Upper lobe of right lung (tissue), 1 donor: Measurements from ENCODE around the gene COL4A4. TPM values are rescaled to one million over a fixed set of nuclear protein-coding genes. Genes with fewer than 3 reads are reported as not detected.

Source experiments
- ATAC-seq: fragments of 200-7000 bp; cut with Tn5 transposase; one replicate; pipeline ENCODE4 v1.9.1; 2020; ENCODE audit warnings: mild to moderate bottlenecking, moderate library complexity
- DNase-seq: peaks from one replicate; pipeline ENCODE4 v3.0.0-alpha.2; 2020
- H3K27ac ChIP-seq: fragments of 200-600 bp; one replicate; pipeline ENCODE4 v1.8.0; 2022
- H3K27me3 ChIP-seq: fragments of 200-600 bp; one replicate; pipeline ENCODE4 v1.8.0; 2022; ENCODE audit warnings: mild to moderate bottlenecking
- H3K36me3 ChIP-seq: fragments of 200-600 bp; one replicate; pipeline ENCODE4 v1.8.0; 2022
- H3K4me1 ChIP-seq: fragments of 200-600 bp; one replicate; pipeline ENCODE4 v1.8.0; 2022
- H3K4me3 ChIP-seq: fragments of 200-600 bp; one replicate; pipeline ENCODE4 v1.8.0; 2022; ENCODE audit warnings: mild to moderate bottlenecking
- H3K9me3 ChIP-seq: fragments of 200-600 bp; one replicate; pipeline ENCODE4 v1.8.0; 2022
- intact Hi-C: fragments of 100-400 bp; cut with DNase I; formaldehyde crosslinking; loops from one replicate; pipeline ENCODE4 v1.11.0; 2022
- total RNA-seq: library from RNA; stranded (reverse); fragmentation: NEBNext Ultra II Directional; extraction: Animal tissue kit (Norgen Biotek cat#: 25700); gene quantifications from one replicate; pipeline ENCODE4 v1.2.1, GENCODE V29; 2021
- TF ChIP-seq, protein P1 (sequence below): fragments of 200-600 bp; IDR thresholded peaks from one replicate; pipeline ENCODE4 v1.8.0; 2022; ENCODE audit warnings: antibody characterized with exemption
- donor health status: DM: no; HTN: yes; CAD: no; lungs with severe emphysema.

The COL4A4 gene
- total RNA-seq, 1 donor from 2014 or later, result 36.1 TPM

DNA sequence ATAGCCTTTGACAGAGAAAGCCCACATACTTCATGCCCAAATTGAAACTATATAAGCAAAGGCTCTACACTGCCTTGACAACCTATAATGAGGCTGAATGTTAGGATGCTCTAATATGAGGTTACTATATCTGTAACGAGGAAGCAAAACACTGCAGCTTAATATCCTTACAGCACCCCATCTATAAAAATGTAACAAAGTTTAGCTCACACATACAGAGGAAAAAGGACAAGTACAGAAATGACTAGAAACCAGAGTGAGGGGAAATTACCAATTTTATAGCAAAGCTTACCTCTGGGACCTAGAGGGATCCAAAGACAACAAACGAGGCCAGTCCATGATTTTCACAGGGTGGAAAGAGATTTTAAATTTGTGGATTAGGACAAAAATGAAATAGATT, 138.5 kb downstream of the COL4A4 start:
- DNase-seq (no peak), ATAC-seq (no peak)
- no peaks in the 10 kb centered on the region for H3K9me3 ChIP-seq
- H3K4me3 ChIP-seq, result no peak overlapping the region
- H3K4me1 ChIP-seq, result no peaks in the 10 kb centered on the region
- no peaks in the 10 kb centered on the region for H3K36me3 ChIP-seq
- intact Hi-C loops, result no loop called here
- H3K27ac ChIP-seq, result no peak overlapping the region
- no peaks in the 10 kb centered on the region for H3K27me3 ChIP-seq
- TF ChIP-seq, protein P1, sequence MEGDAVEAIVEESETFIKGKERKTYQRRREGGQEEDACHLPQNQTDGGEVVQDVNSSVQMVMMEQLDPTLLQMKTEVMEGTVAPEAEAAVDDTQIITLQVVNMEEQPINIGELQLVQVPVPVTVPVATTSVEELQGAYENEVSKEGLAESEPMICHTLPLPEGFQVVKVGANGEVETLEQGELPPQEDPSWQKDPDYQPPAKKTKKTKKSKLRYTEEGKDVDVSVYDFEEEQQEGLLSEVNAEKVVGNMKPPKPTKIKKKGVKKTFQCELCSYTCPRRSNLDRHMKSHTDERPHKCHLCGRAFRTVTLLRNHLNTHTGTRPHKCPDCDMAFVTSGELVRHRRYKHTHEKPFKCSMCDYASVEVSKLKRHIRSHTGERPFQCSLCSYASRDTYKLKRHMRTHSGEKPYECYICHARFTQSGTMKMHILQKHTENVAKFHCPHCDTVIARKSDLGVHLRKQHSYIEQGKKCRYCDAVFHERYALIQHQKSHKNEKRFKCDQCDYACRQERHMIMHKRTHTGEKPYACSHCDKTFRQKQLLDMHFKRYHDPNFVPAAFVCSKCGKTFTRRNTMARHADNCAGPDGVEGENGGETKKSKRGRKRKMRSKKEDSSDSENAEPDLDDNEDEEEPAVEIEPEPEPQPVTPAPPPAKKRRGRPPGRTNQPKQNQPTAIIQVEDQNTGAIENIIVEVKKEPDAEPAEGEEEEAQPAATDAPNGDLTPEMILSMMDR, result no peak

GRCh38 chr2:227022608-227023007, 141.4 kb downstream of the COL4A4 start:
- TF ChIP-seq, protein P1, result no peak
- ATAC-seq, result no peak
- H3K27ac ChIP-seq, result no peak overlapping the region

DNA sequence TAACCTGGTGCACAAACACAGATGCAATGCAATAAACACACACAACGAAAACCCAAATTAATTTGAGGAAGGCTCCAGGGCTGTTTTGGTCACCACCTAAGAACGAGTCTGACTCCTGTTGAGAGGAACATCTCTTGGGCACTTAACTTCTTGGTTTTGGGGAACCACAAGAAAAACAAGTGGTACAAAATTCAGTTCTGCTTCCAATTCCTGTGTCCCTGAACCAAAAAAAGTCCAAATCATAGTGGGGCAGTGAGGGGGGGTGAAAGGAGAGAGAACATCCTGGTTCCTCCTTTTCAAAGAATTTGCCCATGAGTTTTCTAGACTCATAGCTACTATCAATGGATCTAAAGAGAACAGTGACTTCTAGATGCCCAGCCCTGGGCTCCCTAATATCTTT, 143.6 kb downstream of the COL4A4 start:
- TF ChIP-seq, protein P1, result no peak
- no peaks in the 10 kb centered on the region for H3K27me3 ChIP-seq
- ATAC-seq (no peak), DNase-seq (no peak)
- intact Hi-C loops, result no loop called here
- no peaks in the 10 kb centered on the region for H3K9me3 ChIP-seq
- no peaks in the 10 kb centered on the region for H3K4me1 ChIP-seq
- H3K27ac ChIP-seq, result no peak overlapping the region
- no peaks in the 10 kb centered on the region for H3K36me3 ChIP-seq
- no peak overlapping the region for H3K4me3 ChIP-seq

More at GRCh38 chr2:227022608-227023007, 141.4 kb downstream of the COL4A4 start:
- no peaks in the 10 kb centered on the region for H3K4me1 ChIP-seq
- DNase-seq, result no peak
- no peaks in the 10 kb centered on the region for H3K36me3 ChIP-seq
- intact Hi-C loops, result no loop called here
- no peak overlapping the region for H3K4me3 ChIP-seq
- H3K27me3 ChIP-seq, result no peaks in the 10 kb centered on the region
- no peaks in the 10 kb centered on the region for H3K9me3 ChIP-seq

- H3K9me3 ChIP-seq, result no peaks in the 10 kb centered on the region
- intact Hi-C loops, result no loop called here
- no peaks in the 10 kb centered on the region for H3K4me1 ChIP-seq
- H3K27me3 ChIP-seq, result no peaks in the 10 kb centered on the region
- no peak overlapping the region for H3K4me3 ChIP-seq
- DNase-seq, result no peak
- no peak overlapping the region for H3K27ac ChIP-seq
- no peaks in the 10 kb centered on the region for H3K36me3 ChIP-seq
- no peak for ATAC-seq
- TF ChIP-seq, protein P1, result no peak
These were observed 147.1 kb downstream of the COL4A4 start for GRCh38 chr2:227016894-227017293.

DNA sequence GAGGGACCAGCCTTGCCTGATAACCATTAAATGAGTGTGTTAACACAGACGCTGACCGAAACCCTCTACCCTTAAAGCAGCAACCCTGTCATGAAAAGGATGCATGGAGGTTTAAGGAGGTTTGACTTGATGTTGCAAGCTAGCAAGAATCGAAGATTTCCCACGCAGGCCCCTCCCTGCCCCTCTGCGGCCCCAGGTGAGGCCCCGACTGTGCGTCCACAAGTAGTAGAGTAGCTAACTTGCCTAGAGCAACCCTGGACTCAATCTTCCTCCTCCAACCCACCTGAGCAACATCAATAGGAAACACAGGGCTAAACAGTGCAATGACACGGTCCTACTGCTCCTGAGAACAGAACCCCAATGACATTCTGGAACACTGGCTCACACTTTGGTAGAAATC, 150.1 kb downstream of the COL4A4 start:
- ATAC-seq (no peak), DNase-seq (no peak)
- H3K36me3 ChIP-seq, result no peaks in the 10 kb centered on the region
- H3K27ac ChIP-seq, result no peak overlapping the region
- H3K4me3 ChIP-seq, result no peak overlapping the region
- TF ChIP-seq, protein P1, result no peak
- H3K4me1 ChIP-seq, result no peaks in the 10 kb centered on the region
- no peaks in the 10 kb centered on the region for H3K27me3 ChIP-seq
- intact Hi-C loops, result no loop called here
- no peaks in the 10 kb centered on the region for H3K9me3 ChIP-seq

- ATAC-seq (no peak), DNase-seq (no peak)
- no peaks in the 10 kb centered on the region for H3K9me3 ChIP-seq
- intact Hi-C loops, result no loop called here
- H3K4me3 ChIP-seq, result no peak overlapping the region
- H3K27me3 ChIP-seq, result no peaks in the 10 kb centered on the region
- no peaks in the 10 kb centered on the region for H3K36me3 ChIP-seq
- TF ChIP-seq, protein P1, result no peak
- no peak overlapping the region for H3K27ac ChIP-seq
- H3K4me1 ChIP-seq, result no peaks in the 10 kb centered on the region
These were observed 150.7 kb downstream of the COL4A4 start for GRCh38 chr2:227013330-227013729.
